Kidney (tissue), 14 donors: ENCODE results near the gene PIM3. TPM values are rescaled to one million over a fixed set of nuclear protein-coding genes. Genes with fewer than 3 reads are reported as not detected.
"Not testable (repeated sequence)": the region's sequence is repeated elsewhere in the genome, so short reads cannot be mapped to it uniquely, and the experiment has no call there.

Experiments used
- DNase-seq, 5 donors: peaks; one replicate each; pipeline ENCODE4 v3.0.0-alpha.2; 2013 to 2020
- FAIRE-seq: peaks from 2 replicates; lab custom pipeline; 2012; peaks lifted over from hg19 to GRCh38; lab: Jason Lieb, UNC
- H3K27ac ChIP-seq, 2 donors: one replicate each; pipeline ENCODE4 v1.7.0; 2013; ENCODE audit warnings: low read depth in 2 of 2, low read length in 2 of 2, inconsistent platforms in 1 of 2
- H3K27me3 ChIP-seq: one replicate; pipeline ENCODE4 v1.7.1; 2013; ENCODE audit warnings: low read length, inconsistent platforms; ENCODE audit not compliant: control insufficient read depth, insufficient read depth
- H3K36me3 ChIP-seq, 3 donors: one replicate each; pipeline versions ENCODE4 v1.7.0 to v1.7.1; 2013; ENCODE audit warnings: low read length in 3 of 3, control low read depth in 1 of 3, inconsistent platforms in 1 of 3; ENCODE audit not compliant: insufficient read depth in 3 of 3, control insufficient read depth in 2 of 3
- H3K4me1 ChIP-seq, 3 donors: one replicate each; pipeline versions ENCODE4 v1.7.0 to v1.7.1; 2013; ENCODE audit warnings: low read length in 3 of 3, inconsistent platforms in 1 of 3, low read depth in 1 of 3; ENCODE audit not compliant: control insufficient read depth in 2 of 3, insufficient read depth in 2 of 3
- H3K4me3 ChIP-seq, 3 donors: one replicate each; pipeline versions ENCODE4 v1.7.0 to v1.8.1; 2013; ENCODE audit warnings: low read length in 3 of 3, control low read depth in 1 of 3, inconsistent platforms in 1 of 3
- H3K9ac ChIP-seq, 3 donors: one replicate each; pipeline versions ENCODE4 v1.7.0 to v1.7.1; 2013; ENCODE audit warnings: low read length in 3 of 3, control low read depth in 1 of 3, inconsistent platforms in 1 of 3
- H3K9me3 ChIP-seq, 3 donors: one replicate each; pipeline versions ENCODE4 v1.7.0 to v1.7.1; 2013; ENCODE audit warnings: low read length in 3 of 3, control low read depth in 1 of 3, inconsistent platforms in 1 of 3; ENCODE audit not compliant: control insufficient read depth in 2 of 3, insufficient read depth in 1 of 3
- intact Hi-C: fragments of 100-400 bp; cut with DNase I; formaldehyde crosslinking; loops from one replicate; pipeline ENCODE4 v1.11.1; 2022
- polyA plus RNA-seq: library from polyadenylated mRNA; stranded (reverse); fragments of 350-450 nt; fragmentation: Illumina TruSeq; extraction: RNeasy Lipid Tissue Mini Kit (QIAGEN cat#74804); gene quantifications from one replicate; pipeline ENCODE4 v1.2.3, GENCODE V29; 2014; ENCODE audit warnings: low read depth, low replicate concordance; ENCODE audit not compliant: insufficient read depth
- total RNA-seq: library from RNA; stranded (reverse); fragmentation: NEBNext Ultra II Directional; extraction: Animal tissue kit (Norgen Biotek cat#: 25700); gene quantifications from one replicate; pipeline ENCODE4 v1.2.1, GENCODE V29; 2021
- TF ChIP-seq, protein P1 (sequence below): IDR thresholded peaks from 3 replicates; pipeline ENCODE4 v1.5.1; 2012; ENCODE audit warnings: mild to moderate bottlenecking, moderate library complexity, borderline replicate concordance; ENCODE audit not compliant: insufficient read depth; ENCODE audit errors: extremely low read depth
- donor health status: control.
- donor health status: control.
- donor health status: control.
- donor health status: control.
- donor health status: control.
- donor health status: DM: yes; HTN: yes; CAD: no.
- donor health status: Normal renal cell carcinoma (clear cell type).

The PIM3 gene
- total and polyA plus RNA-seq, 2 donors from 2014 or later, result 96.5 to 107 TPM

GRCh38 chr22:49943405-49943765, 17.2 kb upstream of the PIM3 start:
- H3K9me3 ChIP-seq, result no peaks in the 10 kb centered on the region
- TF ChIP-seq, protein P1, sequence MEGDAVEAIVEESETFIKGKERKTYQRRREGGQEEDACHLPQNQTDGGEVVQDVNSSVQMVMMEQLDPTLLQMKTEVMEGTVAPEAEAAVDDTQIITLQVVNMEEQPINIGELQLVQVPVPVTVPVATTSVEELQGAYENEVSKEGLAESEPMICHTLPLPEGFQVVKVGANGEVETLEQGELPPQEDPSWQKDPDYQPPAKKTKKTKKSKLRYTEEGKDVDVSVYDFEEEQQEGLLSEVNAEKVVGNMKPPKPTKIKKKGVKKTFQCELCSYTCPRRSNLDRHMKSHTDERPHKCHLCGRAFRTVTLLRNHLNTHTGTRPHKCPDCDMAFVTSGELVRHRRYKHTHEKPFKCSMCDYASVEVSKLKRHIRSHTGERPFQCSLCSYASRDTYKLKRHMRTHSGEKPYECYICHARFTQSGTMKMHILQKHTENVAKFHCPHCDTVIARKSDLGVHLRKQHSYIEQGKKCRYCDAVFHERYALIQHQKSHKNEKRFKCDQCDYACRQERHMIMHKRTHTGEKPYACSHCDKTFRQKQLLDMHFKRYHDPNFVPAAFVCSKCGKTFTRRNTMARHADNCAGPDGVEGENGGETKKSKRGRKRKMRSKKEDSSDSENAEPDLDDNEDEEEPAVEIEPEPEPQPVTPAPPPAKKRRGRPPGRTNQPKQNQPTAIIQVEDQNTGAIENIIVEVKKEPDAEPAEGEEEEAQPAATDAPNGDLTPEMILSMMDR, result no peak
- no peak overlapping the region for H3K27ac ChIP-seq

GRCh38 chr22:49943771-49944398, 16.7 kb upstream of the PIM3 start:
- TF ChIP-seq, protein P1, result no peak
- Histone ChIP-seq H3K36me3 (no peaks in the 10 kb centered on the region), H3K9me3 (no peaks in the 10 kb centered on the region), H3K4me3 (no peak overlapping the region), H3K27me3 (no peaks in the 10 kb centered on the region), H3K4me1 (peaks cover 0 to 8% (median 0%) of the 10 kb centered on the region in 3 donors), H3K27ac (no peak overlapping the region), H3K9ac (no peak overlapping the region)
- intact Hi-C loops, result no loop called here
- FAIRE-seq (no peak), DNase-seq (no peak)

More at GRCh38 chr22:49943405-49943765, 17.2 kb upstream of the PIM3 start:
- Histone ChIP-seq H3K27me3 (no peaks in the 10 kb centered on the region), H3K4me3 (no peak overlapping the region), H3K36me3 (no peaks in the 10 kb centered on the region), H3K4me1 (peaks cover 0 to 11% (median 0%) of the 10 kb centered on the region in 3 donors), H3K9ac (no peak overlapping the region)
- no peak for DNase-seq
- intact Hi-C loops, result no loop called here
- no peak for FAIRE-seq

DNA sequence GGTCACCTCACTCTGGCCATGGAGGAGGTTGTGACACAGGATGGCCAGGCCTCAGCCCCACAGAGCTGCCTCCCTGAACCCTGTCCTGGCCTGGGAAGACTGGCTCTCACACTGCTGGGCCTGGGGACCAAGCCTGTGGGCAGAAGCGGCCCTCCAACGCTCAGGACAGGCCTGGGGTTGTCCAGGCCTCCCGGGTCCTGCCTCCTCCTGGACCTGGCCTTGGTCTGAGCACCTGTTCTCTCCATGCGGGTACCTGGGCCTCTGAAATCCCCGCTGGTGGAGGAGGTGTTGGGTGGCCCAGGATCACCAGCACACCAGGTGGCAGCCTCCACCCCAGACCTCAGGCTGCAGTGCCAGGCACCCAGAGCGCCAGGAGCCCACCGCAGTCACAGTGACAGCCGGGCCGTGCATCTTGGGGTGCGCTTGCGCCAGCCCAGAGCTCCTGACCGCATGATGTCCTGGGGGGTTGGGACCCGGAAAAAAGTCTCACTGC, 16.1 kb upstream of the PIM3 start:
- no peaks in the 10 kb centered on the region for H3K9me3 ChIP-seq
- FAIRE-seq (no peak), DNase-seq (no peak)
- no peaks in the 10 kb centered on the region for H3K36me3 ChIP-seq
- intact Hi-C loops, result no loop called here
- TF ChIP-seq, protein P1, result no peak
- no peak overlapping the region for H3K4me3 ChIP-seq
- no peaks in the 10 kb centered on the region for H3K27me3 ChIP-seq
- H3K27ac ChIP-seq, result no peak overlapping the region
- no peak overlapping the region for H3K9ac ChIP-seq
- peaks cover 0 to 10% (median 0%) of the 10 kb centered on the region in 3 donors for H3K4me1 ChIP-seq

DNA sequence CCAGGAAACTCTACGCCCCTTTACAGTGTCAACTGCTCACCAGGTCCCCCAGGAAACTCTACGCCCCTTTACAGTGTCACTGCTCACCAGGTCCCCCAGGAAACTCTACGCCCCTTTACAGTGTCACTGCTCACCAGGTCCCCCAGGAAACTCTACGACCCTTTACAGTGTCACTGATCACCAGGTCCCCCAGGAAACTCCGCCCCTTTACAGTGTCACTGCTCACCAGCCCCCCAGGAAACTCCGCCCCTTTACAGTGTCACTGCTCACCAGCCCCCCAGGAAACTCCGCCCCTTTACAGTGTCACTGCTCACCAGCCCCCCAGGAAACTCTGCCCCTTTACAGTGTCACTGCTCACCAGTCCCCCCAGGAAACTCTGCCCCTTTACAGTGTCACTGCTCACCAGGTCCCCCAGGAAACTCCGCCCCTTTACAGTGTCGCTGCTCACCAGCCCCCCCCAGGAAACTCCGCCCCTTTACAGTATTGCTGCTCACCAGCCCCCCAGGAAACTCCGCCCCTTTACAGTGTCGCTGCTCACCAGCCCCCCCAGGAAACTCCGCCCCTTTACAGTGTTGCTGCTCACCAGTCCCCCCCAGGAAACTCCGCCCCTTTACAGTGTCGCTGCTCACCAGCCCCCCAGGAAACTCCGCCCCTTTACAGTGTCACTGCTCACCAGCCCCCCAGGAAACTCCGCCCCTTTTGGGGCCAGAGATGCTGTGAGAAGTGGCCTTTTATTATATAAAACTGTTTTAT, 15.4 kb upstream of the PIM3 start:
- H3K9me3 ChIP-seq, H3K36me3 ChIP-seq, intact Hi-C loops, H3K9ac ChIP-seq, FAIRE-seq, H3K4me3 ChIP-seq, H3K27me3 ChIP-seq, H3K27ac ChIP-seq, DNase-seq: not testable (repeated sequence)
- H3K4me1 ChIP-seq, result peaks cover 0 to 12% (median 0%) of the 10 kb centered on the region in 3 donors
